GM12801 (cell line): ENCODE measurements around the gene MCF2L.

Experiments used
- CTCF ChIP-seq: IDR thresholded peaks from one replicate; pipeline ENCODE4 v1.5.1; 2011; ENCODE audit warnings: control low read depth; ENCODE audit not compliant: insufficient read length; ENCODE audit errors: extremely low read depth

MCF2L gene

GRCh38 chr13:112938680-112939079, 30.3 kb upstream of the MCF2L start:
- TF ChIP-seq CTCF = no peak

GRCh38 chr13:112940236-112940635, 28.8 kb upstream of the MCF2L start:
- no peak for TF ChIP-seq CTCF

GRCh38 chr13:112941349-112941748, 27.7 kb upstream of the MCF2L start:
- TF ChIP-seq CTCF = no peak

- no peak for TF ChIP-seq CTCF
Observed at GRCh38 chr13:112942689-112943308, 26.2 kb upstream of the MCF2L start.

- no peak for TF ChIP-seq CTCF
Observed at GRCh38 chr13:112943309-112944125, 25.5 kb upstream of the MCF2L start.

- TF ChIP-seq CTCF = no peak
Observed at GRCh38 chr13:112947796-112948195, 21.2 kb upstream of the MCF2L start.

GRCh38 chr13:112951674-112952371, 17.2 kb upstream of the MCF2L start:
- TF ChIP-seq CTCF = no peak
